Measurements from ENCODE around the gene CTRL.

Gene CTRL

GRCh38 chr16:67881621-67882161, 50.0 kb downstream of the CTRL start:
- no peak for DNase-seq (ENCODE audit: low read depth, low spot score)
- no peak for TF ChIP-seq CTCF (IDR thresholded peaks at IDR 0.05; ENCODE audit: insufficient read depth, low read length, missing control alignments)
- POLR2A ChIA-PET, result interaction anchor here (1.1 kb wide), 1 partner anchor 54 kb away, joined by 3 read pairs; no protein-coding TSS in a partner anchor
- no peak overlapping the region for H3K4me3 ChIP-seq (ENCODE audit: low read depth, low read length)
- CTCF ChIA-PET, result interaction anchor here (1.0 to 11.9 kb wide), 11 partner anchors 7 to 347 kb away, joined by 3 to 196 read pairs (median 33); partner anchors contain the start of genes CTRL, EDC4, NUTF2 and PSKH1

- ChIA-PET CTCF (interaction anchor here (1.2 to 11.9 kb wide), 7 partner anchors 12 to 163 kb away, joined by 3 to 196 read pairs (median 4); partner anchors contain the start of genes CTRL, NUTF2, PSKH1 and PSMB10), POLR2A (no interaction called here)
- H3K4me3 ChIP-seq (ENCODE audit: low read depth, low read length), result no peak overlapping the region
- TF ChIP-seq CTCF (IDR thresholded peaks at IDR 0.05; ENCODE audit: insufficient read depth, low read length, missing control alignments), result no peak
- DNase-seq (ENCODE audit: low read depth, low spot score), result no peak
Observed at GRCh38 chr16:67880584-67880983, 51.1 kb downstream of the CTRL start.

- CTCF ChIA-PET, result interaction anchor here (1.2 to 11.9 kb wide), 4 partner anchors 15 to 63 kb away, joined by 3 to 196 read pairs (median 4); partner anchors contain the start of genes CTRL and PSMB10
- no peak for TF ChIP-seq CTCF (IDR thresholded peaks at IDR 0.05; ENCODE audit: insufficient read depth, low read length, missing control alignments)
- POLR2A ChIA-PET, result no interaction called here
- no peak for DNase-seq (ENCODE audit: low read depth, low spot score)
- no peak overlapping the region for H3K4me3 ChIP-seq (ENCODE audit: low read depth, low read length)
Observed at GRCh38 chr16:67879936-67880335, 51.7 kb downstream of the CTRL start.
